HepG2 (cell line): ENCODE results near the gene ZNF132. TPM values are rescaled to one million over a fixed set of nuclear protein-coding genes. Genes with fewer than 3 reads are reported as not detected.

Experiments used
- CCAR2 ChIP-seq: fragments of 200-400 bp; formaldehyde crosslinking; optimal IDR thresholded peaks from 2 replicates; pipeline ENCODE3; 2018; ENCODE audit warnings: low read depth, mild to moderate bottlenecking, low read length, moderate library complexity
- KDM4B ChIP-seq: sonication (generic); formaldehyde crosslinking; IDR thresholded peaks from 2 replicates; pipeline ENCODE4 v1.4.0; 2020; ENCODE audit warnings: missing genetic modification reagents
- NR2F2 ChIP-seq: IDR thresholded peaks from 2 replicates; pipeline ENCODE4 v1.6.1; 2012; ENCODE audit warnings: low read depth, inconsistent platforms, borderline replicate concordance
- ONECUT2 ChIP-seq: sonication (generic); formaldehyde crosslinking; IDR thresholded peaks from 2 replicates; pipeline ENCODE4 v1.4.0; 2020; ENCODE audit warnings: missing genetic modification reagents
- PLRG1 ChIP-seq: fragments of 450-650 bp; conservative IDR thresholded peaks from 2 replicates; pipeline ENCODE4 v1.6.1; 2016
- TGIF2 ChIP-seq: IDR thresholded peaks from 2 replicates; pipeline ENCODE4 v1.6.1; 2016; ENCODE audit warnings: control low read depth, missing compliant biosample characterization
- ZEB1 ChIP-seq: IDR thresholded peaks from 2 replicates; pipeline ENCODE4 v1.6.1; 2012; ENCODE audit warnings: mild to moderate bottlenecking, low read depth, inconsistent platforms; ENCODE audit not compliant: insufficient replicate concordance
- ZFAT ChIP-seq: sonication (generic); formaldehyde crosslinking; conservative IDR thresholded peaks from 2 replicates; pipeline ENCODE4 v1.8.1; 2023; ENCODE audit warnings: missing genetic modification reagents, inconsistent platforms
- ZNF343 ChIP-seq: sonication (generic); formaldehyde crosslinking; IDR thresholded peaks from 2 replicates; pipeline ENCODE4 v1.4.0; 2020; ENCODE audit warnings: mild to moderate bottlenecking, missing genetic modification reagents
- ZNF761 ChIP-seq: sonication (generic); formaldehyde crosslinking; conservative IDR thresholded peaks from 2 replicates; pipeline ENCODE4 v1.4.0; 2020; ENCODE audit warnings: mild to moderate bottlenecking, missing genetic modification reagents
- polyA plus RNA-seq, 8 experiments: library from polyadenylated mRNA; depleted of rRNA in 3 of 8; stranded (reverse) in 7 of 8; unstranded in 1 of 8; fragments of >200 nt; fragmentation: Illumina TruSeq in 4 of 8; extraction: Trizol in 4 of 8; gene quantifications; 2 replicates each; pipeline versions ENCODE4 v1.2.1 to v1.2.3, GENCODE V29; 2011 to 2016; ENCODE audit warnings: low read depth in 4 of 8, missing spikeins in 1 of 8, mixed read lengths in 1 of 8; ENCODE audit not compliant: insufficient read depth in 1 of 8
- total RNA-seq, 5 experiments: library from RNA; depleted of rRNA; stranded (reverse); fragments of >200 nt; fragmentation: Illumina TruSeq; extraction: Trizol; gene quantifications; 2 replicates each; pipeline ENCODE4 v1.2.3, GENCODE V29; 2016; ENCODE audit warnings: low read depth in 1 of 5
- TF ChIP-seq, protein P1 (sequence below): sonication (generic); formaldehyde crosslinking; IDR thresholded peaks from 2 replicates; pipeline ENCODE4 v1.5.1; 2020; ENCODE audit warnings: missing genetic modification reagents, mild to moderate bottlenecking, borderline replicate concordance
- TF ChIP-seq, protein P2 (sequence below), 2 experiments: fragments of 450-650 bp in 1 of 2; sonication (generic) in 1 of 2; formaldehyde crosslinking in 1 of 2; IDR thresholded peaks; 2 replicates each; pipeline versions ENCODE4 v1.6.1 to v1.8.0; 2016 to 2022; ENCODE audit warnings: antibody characterized with exemption in 1 of 2, mild to moderate bottlenecking in 1 of 2, missing genetic modification reagents in 1 of 2
- TF ChIP-seq, protein P3 (sequence below): sonication (generic); formaldehyde crosslinking; IDR thresholded peaks from 2 replicates; pipeline ENCODE4 v1.5.1; 2020; ENCODE audit warnings: mild to moderate bottlenecking, missing genetic modification reagents, moderate library complexity
- TF ChIP-seq, protein P4 (sequence below): sonication (generic); formaldehyde crosslinking; IDR thresholded peaks from 2 replicates; pipeline ENCODE4 v1.4.0; 2020; ENCODE audit warnings: missing genetic modification reagents, mild to moderate bottlenecking, borderline replicate concordance

ZNF132 gene
- total and polyA plus RNA-seq, 2 of the 13 experiments (the other 11 are each of a cell fraction or from before 2014, with no cell fraction given) = not detected

DNA sequence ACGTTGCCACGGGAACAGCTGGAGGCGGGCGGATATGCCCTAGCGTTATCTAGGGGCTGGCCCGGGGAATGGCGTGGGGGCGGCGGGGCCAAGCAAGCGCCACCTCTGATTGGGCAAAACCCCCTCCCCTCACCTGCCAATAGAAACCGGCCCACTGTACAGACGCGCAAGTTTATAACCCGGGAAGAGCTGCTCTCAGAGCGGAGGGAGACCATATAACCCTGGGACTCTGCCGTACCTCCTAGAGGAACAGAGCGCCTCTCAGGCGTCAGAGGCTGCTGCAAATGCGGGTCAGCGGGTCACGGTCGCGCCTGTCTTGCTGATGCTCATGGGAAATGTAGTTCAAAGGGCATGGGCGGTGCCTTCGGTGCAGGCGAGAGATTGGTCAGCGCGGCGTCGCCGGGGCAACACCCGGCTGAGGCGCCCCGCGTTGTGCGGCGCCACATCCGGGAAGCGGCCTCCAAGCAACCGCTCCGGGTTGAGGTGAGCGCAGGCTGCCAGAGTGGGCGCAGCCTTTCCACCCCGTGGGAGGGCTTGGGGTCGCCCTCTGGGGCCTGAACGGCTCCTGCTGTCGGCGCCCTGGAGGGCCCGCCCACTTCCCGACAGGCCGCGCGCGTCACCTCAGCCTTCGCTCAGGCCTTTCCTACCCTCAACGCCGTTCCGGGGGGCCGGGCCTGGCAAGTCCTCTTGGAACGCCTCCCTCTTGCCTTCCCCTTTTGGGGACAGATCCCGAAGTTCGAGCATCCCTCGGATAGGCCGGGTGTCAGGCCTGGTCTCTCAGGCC lies 36.0 kb upstream of the ZNF132 start, which contains the start of gene ZNF446 (continued):
- TF ChIP-seq TGIF2 (no peak; the same call in none of the 2 replicates), PLRG1 (no peak), ZEB1 (peak; percentile 7), NR2F2 (peak; percentile 77), ZFAT (CRISPR knock-in tag) (no peak), ZNF761 (CRISPR knock-in tag) (0 out of 2 replicates have a peak, but pooled peaks have one; percentile 11), ZNF343 (CRISPR knock-in tag) (peak; percentile 60; the same call in 1 of the 2 replicates), KDM4B (CRISPR knock-in tag) (no peak), ONECUT2 (no peak), CCAR2 (no peak)
- TF ChIP-seq, protein P1, sequence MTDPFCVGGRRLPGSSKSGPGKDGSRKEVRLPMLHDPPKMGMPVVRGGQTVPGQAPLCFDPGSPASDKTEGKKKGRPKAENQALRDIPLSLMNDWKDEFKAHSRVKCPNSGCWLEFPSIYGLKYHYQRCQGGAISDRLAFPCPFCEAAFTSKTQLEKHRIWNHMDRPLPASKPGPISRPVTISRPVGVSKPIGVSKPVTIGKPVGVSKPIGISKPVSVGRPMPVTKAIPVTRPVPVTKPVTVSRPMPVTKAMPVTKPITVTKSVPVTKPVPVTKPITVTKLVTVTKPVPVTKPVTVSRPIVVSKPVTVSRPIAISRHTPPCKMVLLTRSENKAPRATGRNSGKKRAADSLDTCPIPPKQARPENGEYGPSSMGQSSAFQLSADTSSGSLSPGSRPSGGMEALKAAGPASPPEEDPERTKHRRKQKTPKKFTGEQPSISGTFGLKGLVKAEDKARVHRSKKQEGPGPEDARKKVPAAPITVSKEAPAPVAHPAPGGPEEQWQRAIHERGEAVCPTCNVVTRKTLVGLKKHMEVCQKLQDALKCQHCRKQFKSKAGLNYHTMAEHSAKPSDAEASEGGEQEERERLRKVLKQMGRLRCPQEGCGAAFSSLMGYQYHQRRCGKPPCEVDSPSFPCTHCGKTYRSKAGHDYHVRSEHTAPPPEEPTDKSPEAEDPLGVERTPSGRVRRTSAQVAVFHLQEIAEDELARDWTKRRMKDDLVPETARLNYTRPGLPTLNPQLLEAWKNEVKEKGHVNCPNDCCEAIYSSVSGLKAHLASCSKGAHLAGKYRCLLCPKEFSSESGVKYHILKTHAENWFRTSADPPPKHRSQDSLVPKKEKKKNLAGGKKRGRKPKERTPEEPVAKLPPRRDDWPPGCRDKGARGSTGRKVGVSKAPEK = no peak
- TF ChIP-seq, protein P2, sequence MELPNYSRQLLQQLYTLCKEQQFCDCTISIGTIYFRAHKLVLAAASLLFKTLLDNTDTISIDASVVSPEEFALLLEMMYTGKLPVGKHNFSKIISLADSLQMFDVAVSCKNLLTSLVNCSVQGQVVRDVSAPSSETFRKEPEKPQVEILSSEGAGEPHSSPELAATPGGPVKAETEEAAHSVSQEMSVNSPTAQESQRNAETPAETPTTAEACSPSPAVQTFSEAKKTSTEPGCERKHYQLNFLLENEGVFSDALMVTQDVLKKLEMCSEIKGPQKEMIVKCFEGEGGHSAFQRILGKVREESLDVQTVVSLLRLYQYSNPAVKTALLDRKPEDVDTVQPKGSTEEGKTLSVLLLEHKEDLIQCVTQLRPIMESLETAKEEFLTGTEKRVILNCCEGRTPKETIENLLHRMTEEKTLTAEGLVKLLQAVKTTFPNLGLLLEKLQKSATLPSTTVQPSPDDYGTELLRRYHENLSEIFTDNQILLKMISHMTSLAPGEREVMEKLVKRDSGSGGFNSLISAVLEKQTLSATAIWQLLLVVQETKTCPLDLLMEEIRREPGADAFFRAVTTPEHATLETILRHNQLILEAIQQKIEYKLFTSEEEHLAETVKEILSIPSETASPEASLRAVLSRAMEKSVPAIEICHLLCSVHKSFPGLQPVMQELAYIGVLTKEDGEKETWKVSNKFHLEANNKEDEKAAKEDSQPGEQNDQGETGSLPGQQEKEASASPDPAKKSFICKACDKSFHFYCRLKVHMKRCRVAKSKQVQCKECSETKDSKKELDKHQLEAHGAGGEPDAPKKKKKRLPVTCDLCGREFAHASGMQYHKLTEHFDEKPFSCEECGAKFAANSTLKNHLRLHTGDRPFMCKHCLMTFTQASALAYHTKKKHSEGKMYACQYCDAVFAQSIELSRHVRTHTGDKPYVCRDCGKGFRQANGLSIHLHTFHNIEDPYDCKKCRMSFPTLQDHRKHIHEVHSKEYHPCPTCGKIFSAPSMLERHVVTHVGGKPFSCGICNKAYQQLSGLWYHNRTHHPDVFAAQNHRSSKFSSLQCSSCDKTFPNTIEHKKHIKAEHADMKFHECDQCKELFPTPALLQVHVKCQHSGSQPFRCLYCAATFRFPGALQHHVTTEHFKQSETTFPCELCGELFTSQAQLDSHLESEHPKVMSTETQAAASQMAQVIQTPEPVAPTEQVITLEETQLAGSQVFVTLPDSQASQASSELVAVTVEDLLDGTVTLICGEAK (IDR thresholded peaks at IDR 0.05) = no peak
- TF ChIP-seq, protein P2 (CRISPR knock-in tag; IDR thresholded peaks at IDR 0.05) = no peak; the same call in none of the 2 replicates
- TF ChIP-seq, protein P3, sequence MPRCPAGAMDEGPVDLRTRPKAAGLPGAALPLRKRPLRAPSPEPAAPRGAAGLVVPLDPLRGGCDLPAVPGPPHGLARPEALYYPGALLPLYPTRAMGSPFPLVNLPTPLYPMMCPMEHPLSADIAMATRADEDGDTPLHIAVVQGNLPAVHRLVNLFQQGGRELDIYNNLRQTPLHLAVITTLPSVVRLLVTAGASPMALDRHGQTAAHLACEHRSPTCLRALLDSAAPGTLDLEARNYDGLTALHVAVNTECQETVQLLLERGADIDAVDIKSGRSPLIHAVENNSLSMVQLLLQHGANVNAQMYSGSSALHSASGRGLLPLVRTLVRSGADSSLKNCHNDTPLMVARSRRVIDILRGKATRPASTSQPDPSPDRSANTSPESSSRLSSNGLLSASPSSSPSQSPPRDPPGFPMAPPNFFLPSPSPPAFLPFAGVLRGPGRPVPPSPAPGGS (CRISPR knock-in tag) = peak; percentile 74; the same call in 1 of the 2 replicates
- TF ChIP-seq, protein P4, sequence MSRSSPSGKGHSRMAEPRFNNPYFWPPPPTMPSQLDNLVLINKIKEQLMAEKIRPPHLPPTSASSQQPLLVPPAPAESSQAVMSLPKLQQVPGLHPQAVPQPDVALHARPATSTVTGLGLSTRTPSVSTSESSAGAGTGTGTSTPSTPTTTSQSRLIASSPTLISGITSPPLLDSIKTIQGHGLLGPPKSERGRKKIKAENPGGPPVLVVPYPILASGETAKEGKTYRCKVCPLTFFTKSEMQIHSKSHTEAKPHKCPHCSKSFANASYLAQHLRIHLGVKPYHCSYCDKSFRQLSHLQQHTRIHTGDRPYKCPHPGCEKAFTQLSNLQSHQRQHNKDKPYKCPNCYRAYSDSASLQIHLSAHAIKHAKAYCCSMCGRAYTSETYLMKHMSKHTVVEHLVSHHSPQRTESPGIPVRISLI (CRISPR knock-in tag) = no peak
